HEK293 (cell line): ENCODE measurements around the gene HDHD3.
A peak's percentile ranks its signal among the peaks of the same experiment; 100 is the strongest.

Experiments
- CTCF ChIP-seq: fragments of 450-650 bp; formaldehyde crosslinking; IDR thresholded peaks from 2 replicates; pipeline ENCODE4 v1.5.1; 2016; ENCODE audit warnings: missing biosample characterization, missing genetic modification characterization
- GLIS2 ChIP-seq: fragments of 450-650 bp; formaldehyde crosslinking; IDR thresholded peaks from 2 replicates; pipeline ENCODE4 v1.5.1; 2016; ENCODE audit warnings: missing biosample characterization, missing genetic modification characterization
- KLF16 ChIP-seq: fragments of 450-650 bp; formaldehyde crosslinking; IDR thresholded peaks from 2 replicates; pipeline ENCODE4 v1.5.1; 2017; ENCODE audit warnings: missing biosample characterization, missing genetic modification characterization
- MYNN ChIP-seq: fragments of 450-650 bp; formaldehyde crosslinking; IDR thresholded peaks from 2 replicates; pipeline ENCODE4 v1.5.1; 2016; ENCODE audit warnings: missing biosample characterization, missing genetic modification characterization, borderline replicate concordance
- SP7 ChIP-seq: fragments of 450-650 bp; formaldehyde crosslinking; IDR thresholded peaks from 2 replicates; pipeline ENCODE4 v1.5.1; 2016; ENCODE audit warnings: missing biosample characterization, missing genetic modification characterization
- TRIM28 ChIP-seq: IDR thresholded peaks from 2 replicates; pipeline ENCODE4 v1.6.1; 2011; ENCODE audit warnings: low read length, control low read depth, borderline replicate concordance
- ZBTB21 ChIP-seq: fragments of 450-650 bp; formaldehyde crosslinking; IDR thresholded peaks from 2 replicates; pipeline ENCODE4 v1.5.1; 2017; ENCODE audit warnings: missing biosample characterization, missing genetic modification characterization
- ZBTB48 ChIP-seq: fragments of 450-650 bp; formaldehyde crosslinking; IDR thresholded peaks from 2 replicates; pipeline ENCODE4 v1.5.1; 2016; ENCODE audit warnings: missing biosample characterization, missing genetic modification characterization
- ZBTB6 ChIP-seq: fragments of 450-650 bp; formaldehyde crosslinking; IDR thresholded peaks from 2 replicates; pipeline ENCODE4 v1.5.1; 2017; ENCODE audit warnings: missing biosample characterization, missing genetic modification characterization
- ZBTB8A ChIP-seq: fragments of 450-650 bp; formaldehyde crosslinking; IDR thresholded peaks from 2 replicates; pipeline ENCODE4 v1.5.1; 2016; ENCODE audit warnings: missing biosample characterization, missing genetic modification characterization
- ZFP3 ChIP-seq: fragments of 450-650 bp; formaldehyde crosslinking; IDR thresholded peaks from 2 replicates; pipeline ENCODE4 v1.5.1; 2016; ENCODE audit warnings: low read depth, missing biosample characterization, missing genetic modification characterization
- ZNF138 ChIP-seq: fragments of 450-650 bp; formaldehyde crosslinking; IDR thresholded peaks from 2 replicates; pipeline ENCODE4 v1.5.1; 2016; ENCODE audit warnings: missing biosample characterization, missing genetic modification characterization, borderline replicate concordance
- ZNF140 ChIP-seq: fragments of 450-650 bp; formaldehyde crosslinking; IDR thresholded peaks from 2 replicates; pipeline ENCODE4 v1.5.1; 2016; ENCODE audit warnings: missing biosample characterization, missing genetic modification characterization
- ZNF146 ChIP-seq: fragments of 450-650 bp; formaldehyde crosslinking; IDR thresholded peaks from 2 replicates; pipeline ENCODE4 v1.5.1; 2016; ENCODE audit warnings: missing biosample characterization, missing genetic modification characterization
- ZNF174 ChIP-seq: fragments of 450-650 bp; formaldehyde crosslinking; IDR thresholded peaks from 2 replicates; pipeline ENCODE4 v1.5.0; 2017; ENCODE audit warnings: missing biosample characterization, mild to moderate bottlenecking, missing genetic modification characterization
- ZNF19 ChIP-seq: fragments of 450-650 bp; formaldehyde crosslinking; IDR thresholded peaks from 2 replicates; pipeline ENCODE4; 2016; ENCODE audit warnings: missing biosample characterization, missing genetic modification characterization, low read depth
- ZNF274 ChIP-seq, 2 experiments: fragments of 200-500 bp in 1 of 2; fragments of 450-650 bp in 1 of 2; sonication (Bioruptor generic) in 1 of 2; formaldehyde crosslinking in 1 of 2; IDR thresholded peaks; 2 replicates each; pipeline versions ENCODE4 v1.5.1 to v1.6.1; 2014 to 2016; ENCODE audit warnings: borderline replicate concordance in 1 of 2, inconsistent platforms in 1 of 2, low read length in 1 of 2, missing biosample characterization in 1 of 2, missing genetic modification characterization in 1 of 2
- ZNF311 ChIP-seq: fragments of 450-650 bp; formaldehyde crosslinking; IDR thresholded peaks from 2 replicates; pipeline ENCODE4 v1.5.1; 2017; ENCODE audit warnings: missing biosample characterization, missing genetic modification characterization, borderline replicate concordance
- ZNF335 ChIP-seq: fragments of 450-650 bp; formaldehyde crosslinking; conservative IDR thresholded peaks from 2 replicates; pipeline ENCODE4 v1.5.1; 2016; ENCODE audit warnings: missing biosample characterization, missing genetic modification characterization
- ZNF561 ChIP-seq: fragments of 450-650 bp; IDR thresholded peaks from 2 replicates; pipeline ENCODE4 v1.5.1; 2018; ENCODE audit warnings: missing biosample characterization, missing genetic modification characterization, borderline replicate concordance
- ZNF585B ChIP-seq: fragments of 450-650 bp; formaldehyde crosslinking; IDR thresholded peaks from 2 replicates; pipeline ENCODE4 v1.5.1; 2016; ENCODE audit warnings: missing biosample characterization, missing genetic modification characterization
- ZNF701 ChIP-seq: fragments of 450-650 bp; formaldehyde crosslinking; IDR thresholded peaks from 2 replicates; pipeline ENCODE4 v1.5.1; 2016; ENCODE audit warnings: missing biosample characterization, missing genetic modification characterization
- ZNF76 ChIP-seq: fragments of 450-650 bp; formaldehyde crosslinking; IDR thresholded peaks from 2 replicates; pipeline ENCODE4; 2016; ENCODE audit warnings: low read depth, missing biosample characterization, missing genetic modification characterization, borderline replicate concordance
- ZNF791 ChIP-seq: fragments of 450-650 bp; formaldehyde crosslinking; IDR thresholded peaks from 2 replicates; pipeline ENCODE4 v1.5.1; 2016; ENCODE audit warnings: missing biosample characterization, missing genetic modification characterization
- ZNF843 ChIP-seq: fragments of 450-650 bp; formaldehyde crosslinking; IDR thresholded peaks from 2 replicates; pipeline ENCODE4 v1.5.1; 2016; ENCODE audit warnings: missing biosample characterization, missing genetic modification characterization
- TF ChIP-seq, protein P1 (sequence below): fragments of 450-650 bp; formaldehyde crosslinking; optimal IDR thresholded peaks from 2 replicates; pipeline ENCODE3; 2016; ENCODE audit warnings: missing biosample characterization, mild to moderate bottlenecking, missing genetic modification characterization
- TF ChIP-seq, protein P2 (sequence below): fragments of 450-650 bp; formaldehyde crosslinking; IDR thresholded peaks from 2 replicates; pipeline ENCODE4 v1.5.1; 2016; ENCODE audit warnings: missing biosample characterization, missing genetic modification characterization
- TF ChIP-seq, protein P3 (sequence below): fragments of 450-650 bp; formaldehyde crosslinking; IDR thresholded peaks from 2 replicates; pipeline ENCODE4 v1.5.1; 2016; ENCODE audit warnings: missing biosample characterization, missing genetic modification characterization
- TF ChIP-seq, protein P4 (sequence below): fragments of 450-650 bp; formaldehyde crosslinking; IDR thresholded peaks from 2 replicates; pipeline ENCODE4 v1.5.1; 2017; ENCODE audit warnings: missing biosample characterization, mild to moderate bottlenecking, missing genetic modification characterization, moderate library complexity
- TF ChIP-seq, protein P5 (sequence below): fragments of 450-650 bp; formaldehyde crosslinking; IDR thresholded peaks from 2 replicates; pipeline ENCODE4 v1.5.1; 2016; ENCODE audit warnings: missing biosample characterization, missing genetic modification characterization

The HDHD3 gene

DNA sequence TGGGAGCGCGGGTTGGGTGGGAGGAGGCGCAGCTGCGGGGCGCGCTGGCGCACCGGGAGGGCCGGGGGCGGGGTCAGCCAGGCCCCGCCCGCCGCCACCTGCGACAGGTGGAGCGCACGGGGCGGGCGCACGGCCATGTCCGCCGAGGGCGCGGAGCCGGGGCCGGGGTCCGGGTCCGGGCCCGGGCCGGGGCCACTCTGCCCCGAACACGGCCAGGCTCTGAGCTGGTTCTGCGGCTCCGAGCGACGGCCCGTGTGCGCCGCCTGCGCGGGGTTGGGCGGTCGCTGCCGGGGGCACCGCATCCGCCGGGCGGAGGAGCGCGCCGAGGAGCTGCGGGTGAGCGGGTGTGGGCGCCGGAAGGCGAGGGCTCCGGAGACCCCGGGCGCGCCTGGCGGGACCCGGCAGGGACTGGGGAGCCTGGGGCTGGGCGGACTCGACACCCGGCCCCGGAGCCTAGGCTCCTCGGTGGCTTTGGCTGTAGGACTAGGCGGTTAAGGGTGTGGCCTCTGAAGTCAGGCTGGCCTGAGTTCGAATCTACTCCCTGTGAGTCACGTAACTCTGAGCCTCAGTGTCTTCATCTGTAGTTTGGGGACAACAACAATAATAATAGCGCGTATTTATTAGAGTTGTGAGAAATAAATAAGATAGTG, 27.2 kb downstream of the HDHD3 start, which contains the start of gene BSPRY (continued):
- TF ChIP-seq, protein P1, sequence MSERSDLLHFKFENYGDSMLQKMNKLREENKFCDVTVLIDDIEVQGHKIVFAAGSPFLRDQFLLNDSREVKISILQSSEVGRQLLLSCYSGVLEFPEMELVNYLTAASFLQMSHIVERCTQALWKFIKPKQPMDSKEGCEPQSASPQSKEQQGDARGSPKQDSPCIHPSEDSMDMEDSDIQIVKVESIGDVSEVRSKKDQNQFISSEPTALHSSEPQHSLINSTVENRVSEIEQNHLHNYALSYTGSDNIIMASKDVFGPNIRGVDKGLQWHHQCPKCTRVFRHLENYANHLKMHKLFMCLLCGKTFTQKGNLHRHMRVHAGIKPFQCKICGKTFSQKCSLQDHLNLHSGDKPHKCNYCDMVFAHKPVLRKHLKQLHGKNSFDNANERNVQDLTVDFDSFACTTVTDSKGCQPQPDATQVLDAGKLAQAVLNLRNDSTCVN (tag by site-specific recombination): peak; percentile 51
- TF ChIP-seq ZNF174 (tag by site-specific recombination) (no peak), ZBTB21 (tag by site-specific recombination) (no peak), ZNF791 (tag by site-specific recombination) (no peak), ZNF76 (tag by site-specific recombination) (no peak), TRIM28 (no peak), ZNF335 (tag by site-specific recombination) (peak; percentile 50; the same call in 1 of the 2 replicates), ZNF561 (no peak), ZNF701 (tag by site-specific recombination) (no peak), MYNN (no peak), SP7 (tag by site-specific recombination) (no peak), ZNF140 (tag by site-specific recombination) (no peak), ZNF585B (tag by site-specific recombination) (no peak), CTCF (no peak), ZNF311 (tag by site-specific recombination) (no peak), ZBTB48 (tag by site-specific recombination) (no peak), ZNF138 (tag by site-specific recombination) (no peak), ZNF274 (IDR thresholded peaks at IDR 0.05; ENCODE audit: low read length) (no peak), ZNF274 (tag by site-specific recombination; IDR thresholded peaks at IDR 0.05; ENCODE audit: borderline replicate concordance) (no peak), ZNF843 (tag by site-specific recombination) (no peak), ZBTB8A (tag by site-specific recombination) (peak; percentile 68), ZBTB6 (no peak), ZFP3 (tag by site-specific recombination) (no peak), KLF16 (tag by site-specific recombination) (no peak), ZNF146 (tag by site-specific recombination) (no peak), GLIS2 (no peak), ZNF19 (tag by site-specific recombination) (no peak)
- TF ChIP-seq, protein P2, sequence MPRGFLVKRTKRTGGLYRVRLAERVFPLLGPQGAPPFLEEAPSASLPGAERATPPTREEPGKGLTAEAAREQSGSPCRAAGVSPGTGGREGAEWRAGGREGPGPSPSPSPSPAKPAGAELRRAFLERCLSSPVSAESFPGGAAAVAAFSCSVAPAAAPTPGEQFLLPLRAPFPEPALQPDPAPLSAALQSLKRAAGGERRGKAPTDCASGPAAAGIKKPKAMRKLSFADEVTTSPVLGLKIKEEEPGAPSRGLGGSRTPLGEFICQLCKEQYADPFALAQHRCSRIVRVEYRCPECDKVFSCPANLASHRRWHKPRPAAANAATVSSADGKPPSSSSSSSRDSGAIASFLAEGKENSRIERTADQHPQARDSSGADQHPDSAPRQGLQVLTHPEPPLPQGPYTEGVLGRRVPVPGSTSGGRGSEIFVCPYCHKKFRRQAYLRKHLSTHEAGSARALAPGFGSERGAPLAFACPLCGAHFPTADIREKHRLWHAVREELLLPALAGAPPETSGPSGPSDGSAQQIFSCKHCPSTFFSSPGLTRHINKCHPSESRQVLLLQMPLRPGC (tag by site-specific recombination): no peak
- TF ChIP-seq, protein P3, sequence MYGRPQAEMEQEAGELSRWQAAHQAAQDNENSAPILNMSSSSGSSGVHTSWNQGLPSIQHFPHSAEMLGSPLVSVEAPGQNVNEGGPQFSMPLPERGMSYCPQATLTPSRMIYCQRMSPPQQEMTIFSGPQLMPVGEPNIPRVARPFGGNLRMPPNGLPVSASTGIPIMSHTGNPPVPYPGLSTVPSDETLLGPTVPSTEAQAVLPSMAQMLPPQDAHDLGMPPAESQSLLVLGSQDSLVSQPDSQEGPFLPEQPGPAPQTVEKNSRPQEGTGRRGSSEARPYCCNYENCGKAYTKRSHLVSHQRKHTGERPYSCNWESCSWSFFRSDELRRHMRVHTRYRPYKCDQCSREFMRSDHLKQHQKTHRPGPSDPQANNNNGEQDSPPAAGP (tag by site-specific recombination): 0 out of 2 replicates have a peak, but pooled peaks have one; percentile 33
- TF ChIP-seq, protein P4, sequence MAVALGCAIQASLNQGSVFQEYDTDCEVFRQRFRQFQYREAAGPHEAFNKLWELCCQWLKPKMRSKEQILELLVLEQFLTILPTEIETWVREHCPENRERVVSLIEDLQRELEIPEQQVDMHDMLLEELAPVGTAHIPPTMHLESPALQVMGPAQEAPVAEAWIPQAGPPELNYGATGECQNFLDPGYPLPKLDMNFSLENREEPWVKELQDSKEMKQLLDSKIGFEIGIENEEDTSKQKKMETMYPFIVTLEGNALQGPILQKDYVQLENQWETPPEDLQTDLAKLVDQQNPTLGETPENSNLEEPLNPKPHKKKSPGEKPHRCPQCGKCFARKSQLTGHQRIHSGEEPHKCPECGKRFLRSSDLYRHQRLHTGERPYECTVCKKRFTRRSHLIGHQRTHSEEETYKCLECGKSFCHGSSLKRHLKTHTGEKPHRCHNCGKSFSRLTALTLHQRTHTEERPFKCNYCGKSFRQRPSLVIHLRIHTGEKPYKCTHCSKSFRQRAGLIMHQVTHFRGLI: peak; percentile 37; the same call in 1 of the 2 replicates
- TF ChIP-seq, protein P5, sequence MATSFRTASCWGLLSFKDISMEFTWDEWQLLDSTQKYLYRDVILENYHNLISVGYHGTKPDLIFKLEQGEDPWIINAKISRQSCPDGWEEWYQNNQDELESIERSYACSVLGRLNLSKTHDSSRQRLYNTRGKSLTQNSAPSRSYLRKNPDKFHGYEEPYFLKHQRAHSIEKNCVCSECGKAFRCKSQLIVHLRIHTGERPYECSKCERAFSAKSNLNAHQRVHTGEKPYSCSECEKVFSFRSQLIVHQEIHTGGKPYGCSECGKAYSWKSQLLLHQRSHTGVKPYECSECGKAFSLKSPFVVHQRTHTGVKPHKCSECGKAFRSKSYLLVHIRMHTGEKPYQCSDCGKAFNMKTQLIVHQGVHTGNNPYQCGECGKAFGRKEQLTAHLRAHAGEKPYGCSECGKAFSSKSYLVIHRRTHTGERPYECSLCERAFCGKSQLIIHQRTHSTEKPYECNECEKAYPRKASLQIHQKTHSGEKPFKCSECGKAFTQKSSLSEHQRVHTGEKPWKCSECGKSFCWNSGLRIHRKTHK (tag by site-specific recombination): no peak
